Measurements from ENCODE around the gene C1QTNF2. TPM values are rescaled to one million over a fixed set of nuclear protein-coding genes. Genes with fewer than 3 reads are reported as not detected.

C1QTNF2 gene
- total RNA-seq, 1 experiment from 2014 or later = 0.39 TPM

DNA sequence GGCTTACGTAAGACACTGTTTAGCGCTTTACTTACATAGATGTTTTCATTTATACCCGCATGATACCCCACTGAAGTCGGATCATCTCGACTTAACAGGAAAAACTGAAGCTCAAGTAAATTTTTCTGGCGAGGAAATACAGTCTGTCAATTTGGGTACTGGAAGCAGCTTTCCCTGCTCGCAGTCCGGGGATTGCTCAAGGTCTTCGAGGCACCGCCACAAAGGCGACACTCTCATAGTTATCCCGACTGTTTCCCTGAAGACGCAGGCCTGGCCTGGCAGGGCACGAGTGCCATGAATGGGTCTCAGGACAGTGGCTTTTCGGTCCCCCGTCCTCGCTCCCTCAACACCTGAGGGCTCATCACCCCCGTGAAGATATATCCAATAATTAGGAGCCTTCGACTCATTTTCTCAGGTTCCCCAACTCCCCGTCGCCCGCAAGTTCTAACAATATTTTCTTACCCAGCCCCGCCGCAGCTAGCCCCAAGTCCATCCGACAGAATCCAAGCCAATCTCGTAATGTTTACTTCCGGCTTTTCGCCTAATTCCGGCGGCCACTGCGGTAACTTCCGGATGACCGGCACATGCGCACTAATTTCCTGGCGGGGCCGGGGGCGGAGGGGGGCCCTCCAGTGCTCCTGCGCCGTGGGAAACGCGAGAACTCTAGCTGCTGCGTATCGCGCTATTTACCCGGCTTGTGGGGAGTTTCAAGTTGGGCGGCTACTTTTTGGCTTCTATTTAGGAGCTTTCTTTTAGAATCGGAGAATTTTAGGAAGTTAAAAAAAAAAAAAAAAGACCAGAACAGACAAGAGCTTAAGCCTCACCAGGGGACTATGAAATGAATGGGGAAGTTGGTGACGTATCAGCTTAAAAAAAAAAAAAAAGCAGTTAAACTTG lies 48.4 kb upstream of the C1QTNF2 start, which contains the start of gene SLU7:
SLU7 (minus strand) TSS at position 521 of the 897 bp plus-strand sequence. CDS start 3,787 bp downstream, outside the sequence.
- Histone ChIP-seq H3K9me3 (ENCODE audit: low read depth, low read length, poor library complexity, severe bottlenecking) (no peaks in the 10 kb centered on the region), H3K27ac (ENCODE audit: low read depth, low read length, poor library complexity, severe bottlenecking) (peak within 1 kb of the TSS; percentile 85), H3K4me1 (ENCODE audit: insufficient read depth, low read length, poor library complexity, severe bottlenecking) (peaks cover 26% of the 10 kb centered on the region), H3K27me3 (replicated peaks; ENCODE audit: insufficient read depth, low read depth, low read length, poor library complexity) (no peaks in the 10 kb centered on the region), H3K36me3 (ENCODE audit: insufficient read depth, low read length, poor library complexity, severe bottlenecking) (peaks cover 16% of the 10 kb centered on the region), H3K4me3 (ENCODE audit: low read depth, low read length, poor library complexity, severe bottlenecking) (peak within 1 kb of the TSS; percentile 82)
- TF ChIP-seq, protein P1, sequence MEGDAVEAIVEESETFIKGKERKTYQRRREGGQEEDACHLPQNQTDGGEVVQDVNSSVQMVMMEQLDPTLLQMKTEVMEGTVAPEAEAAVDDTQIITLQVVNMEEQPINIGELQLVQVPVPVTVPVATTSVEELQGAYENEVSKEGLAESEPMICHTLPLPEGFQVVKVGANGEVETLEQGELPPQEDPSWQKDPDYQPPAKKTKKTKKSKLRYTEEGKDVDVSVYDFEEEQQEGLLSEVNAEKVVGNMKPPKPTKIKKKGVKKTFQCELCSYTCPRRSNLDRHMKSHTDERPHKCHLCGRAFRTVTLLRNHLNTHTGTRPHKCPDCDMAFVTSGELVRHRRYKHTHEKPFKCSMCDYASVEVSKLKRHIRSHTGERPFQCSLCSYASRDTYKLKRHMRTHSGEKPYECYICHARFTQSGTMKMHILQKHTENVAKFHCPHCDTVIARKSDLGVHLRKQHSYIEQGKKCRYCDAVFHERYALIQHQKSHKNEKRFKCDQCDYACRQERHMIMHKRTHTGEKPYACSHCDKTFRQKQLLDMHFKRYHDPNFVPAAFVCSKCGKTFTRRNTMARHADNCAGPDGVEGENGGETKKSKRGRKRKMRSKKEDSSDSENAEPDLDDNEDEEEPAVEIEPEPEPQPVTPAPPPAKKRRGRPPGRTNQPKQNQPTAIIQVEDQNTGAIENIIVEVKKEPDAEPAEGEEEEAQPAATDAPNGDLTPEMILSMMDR (conservative IDR thresholded peaks at IDR 0.05; ENCODE audit: low read depth, low read length) = no peak
- intact Hi-C loops (cut with micrococcal nuclease; ENCODE audit: unreplicated experiment) = no loop called here
- ChIA-PET CTCF (interaction anchor here (0.6 to 1.6 kb wide), 3 partner anchors 20 to 345 kb away, joined by 3 to 8 read pairs (median 6); no protein-coding TSS in a partner anchor), POLR2A (ENCODE audit: low non-redundant PET) (interaction anchor here (0.5 to 0.6 kb wide), 4 partner anchors 157 to 1858 kb away, joined by 3 to 9 read pairs (median 4); no protein-coding TSS in a partner anchor)
- BruUV-seq (replicated peaks) = TSS peak; percentile 89
- DNase-seq (ENCODE audit: low spot score) = peak; percentile 96

DNA sequence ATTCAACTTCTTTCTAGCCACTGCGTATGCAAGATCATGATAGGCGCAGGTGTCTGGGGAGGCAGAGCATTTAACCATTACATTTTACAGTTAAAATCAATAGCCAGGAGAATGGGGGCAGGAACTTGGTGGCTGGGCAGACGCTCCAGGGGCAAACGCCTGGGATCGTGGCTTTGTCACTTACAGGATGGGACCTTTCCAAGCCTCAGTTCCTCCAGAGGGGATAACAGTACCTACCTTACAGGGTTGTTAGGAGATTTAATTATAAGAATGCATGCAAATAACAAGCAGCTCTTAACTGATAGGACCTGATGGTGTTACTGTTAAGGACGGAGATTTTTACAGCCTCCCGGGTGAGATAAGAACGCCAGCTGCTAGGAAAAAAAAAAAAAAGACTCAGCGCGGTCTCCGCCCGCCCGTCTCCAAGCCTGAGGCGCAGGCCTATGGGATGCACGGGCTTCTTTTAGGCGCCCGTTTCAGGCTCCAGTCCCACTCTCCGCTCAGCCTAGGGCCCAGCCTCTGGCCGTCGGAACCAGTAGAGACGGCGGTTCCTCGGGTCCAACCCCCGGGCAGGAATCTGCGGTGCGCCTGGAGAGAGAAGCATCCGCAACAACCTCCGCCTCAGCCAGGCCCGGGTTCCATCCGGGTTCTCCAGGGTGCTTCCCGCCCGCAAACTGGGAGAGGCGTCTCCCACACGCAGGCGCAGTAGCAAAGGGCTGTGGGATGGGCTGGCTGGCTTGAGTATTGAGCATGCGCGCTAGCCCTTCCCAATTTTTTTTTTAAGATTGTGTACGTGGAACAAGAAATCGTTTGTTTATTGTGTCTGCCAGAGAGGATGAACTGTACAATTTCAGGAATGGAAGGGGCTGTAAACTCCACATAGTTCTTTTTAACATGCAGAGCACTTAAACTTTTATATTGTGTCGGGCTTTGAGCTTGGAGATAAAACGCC lies 29.3 kb upstream of the C1QTNF2 start, which contains the start of gene FAM200C:
FAM200C (minus strand) TSS at position 653 of the 952 bp plus-strand sequence. CDS start 4,564 bp downstream, outside the sequence.
- intact Hi-C loops (cut with micrococcal nuclease; ENCODE audit: unreplicated experiment) = loop anchor here (10.0 kb wide), 1 partner anchor 1115 kb away; no protein-coding TSS in a partner anchor
- BruUV-seq (replicated peaks) = no TSS peak

More for the DNA sequence above, 29.3 kb upstream of the C1QTNF2 start, which contains the start of gene FAM200C:
- H3K27me3 ChIP-seq (replicated peaks; ENCODE audit: insufficient read depth, low read depth, low read length, poor library complexity) = no peaks in the 10 kb centered on the region
- ChIA-PET POLR2A (ENCODE audit: low non-redundant PET) (interaction anchor here (0.7 kb wide), 1 partner anchor 10 kb away, joined by 4 read pairs; no protein-coding TSS in a partner anchor), CTCF (no interaction called here)
- peaks cover 3% of the 10 kb centered on the region for H3K4me1 ChIP-seq (ENCODE audit: insufficient read depth, low read length, poor library complexity, severe bottlenecking)
- H3K4me3 ChIP-seq (ENCODE audit: low read depth, low read length, poor library complexity, severe bottlenecking) = peak within 1 kb of the TSS; percentile 67
- TF ChIP-seq EZH2 (IDR thresholded peaks at IDR 0.05; ENCODE audit: borderline replicate concordance, low read depth, low read length, poor library complexity, severe bottlenecking) = no peak
- TF ChIP-seq, protein P1 (conservative IDR thresholded peaks at IDR 0.05; ENCODE audit: low read depth, low read length) = no peak
- peaks cover 10% of the 10 kb centered on the region for H3K36me3 ChIP-seq (ENCODE audit: insufficient read depth, low read length, poor library complexity, severe bottlenecking)
- H3K27ac ChIP-seq (ENCODE audit: low read depth, low read length, poor library complexity, severe bottlenecking) = peak within 1 kb of the TSS; percentile 93
- no peaks in the 10 kb centered on the region for H3K9me3 ChIP-seq (ENCODE audit: low read depth, low read length, poor library complexity, severe bottlenecking)
- DNase-seq (ENCODE audit: low spot score) = peak; percentile 95

All from A673 (cell line).